Measurements from ENCODE around the gene LRRC3. TPM values are rescaled to one million over a fixed set of nuclear protein-coding genes. Genes with fewer than 3 reads are reported as not detected.

Gene LRRC3
- total and polyA plus RNA-seq, 2 donors (not counting 3 experiments of a cell fraction or from before 2014, with no cell fraction given): 4.8 to 4.9 TPM

DNA sequence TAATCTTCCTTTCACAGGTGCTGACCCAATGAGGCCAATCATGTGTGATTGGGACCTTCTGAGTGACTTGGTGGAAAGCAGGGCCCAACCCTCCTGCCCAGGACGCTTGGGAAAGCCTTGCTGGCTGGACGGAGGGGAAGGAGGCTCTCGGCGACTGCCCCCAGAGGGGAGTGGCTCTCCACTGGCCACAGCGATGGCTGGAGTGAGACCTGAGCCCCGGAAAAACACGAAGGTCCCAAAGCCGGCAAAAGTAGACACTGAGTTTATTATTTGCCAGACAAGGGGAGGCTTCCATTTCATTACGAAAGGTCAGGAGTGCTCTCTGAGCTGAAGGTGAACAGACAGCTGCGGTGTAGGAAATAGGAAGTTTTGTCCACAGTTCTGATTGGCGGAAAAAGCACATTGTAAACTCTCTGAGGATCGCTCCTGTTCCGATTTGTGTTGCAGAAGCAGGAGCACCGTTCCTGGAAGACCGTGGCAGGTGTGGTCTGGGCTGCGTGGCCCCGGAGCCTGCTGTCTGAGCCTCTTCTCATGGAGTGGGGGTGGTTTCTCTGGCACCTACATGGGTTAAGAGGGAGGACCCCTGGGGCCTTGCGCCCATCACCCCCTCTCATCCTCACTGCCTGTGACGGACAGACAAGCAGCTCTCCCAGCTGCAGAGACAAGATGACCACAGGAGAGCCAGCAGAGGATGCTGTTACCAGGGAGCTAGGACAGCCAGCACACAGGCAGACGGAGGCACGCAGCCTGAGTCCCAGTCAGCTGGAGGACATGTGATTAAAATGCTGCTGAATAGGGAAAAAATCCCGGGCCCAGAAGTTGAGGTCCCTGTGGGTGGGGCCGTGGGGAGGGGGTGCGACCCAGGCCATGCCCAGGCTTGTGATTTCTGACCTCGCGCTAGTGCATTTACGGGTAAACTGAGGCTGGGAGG lies 43.2 kb downstream of the LRRC3 start:
- DNase-seq (ENCODE audit: low read depth, low spot score): no peak
- no peaks in the 10 kb centered on the region for H3K79me2 ChIP-seq (ENCODE audit: control insufficient read depth, insufficient read depth, low read length)
- H3K4me1 ChIP-seq (ENCODE audit: control insufficient read depth, extremely low read depth, insufficient read depth, low read length): no peaks in the 10 kb centered on the region
- no peak overlapping the region for H3K4me3 ChIP-seq (replicated peaks in 1 of 3; ENCODE audit: insufficient read depth in 1 of 3, low read depth in 1 of 3, low read length in 3 of 3)
- H3K9me3 ChIP-seq (replicated peaks; ENCODE audit: control insufficient read depth, insufficient read depth, low read length): no peaks in the 10 kb centered on the region
- H3K27ac ChIP-seq (ENCODE audit: insufficient read depth, low read depth, low read length): no peak overlapping the region
- intact Hi-C loops (cut with micrococcal nuclease) (no loop called here), dilution Hi-C loops (cut with MboI; ENCODE audit: extremely low pct_ligation_motif_present, low sequenced_read_pairs) (no loop called here)
- POLR2A ChIA-PET: no interaction called here
- no peaks in the 10 kb centered on the region for H3K36me3 ChIP-seq (ENCODE audit: control insufficient read depth in 2 of 2, extremely low read depth in 1 of 2, insufficient read depth in 2 of 2, low read length in 2 of 2)
- H3K4me2 ChIP-seq (ENCODE audit: insufficient read depth, low read length): no peak overlapping the region
- H4K20me1 ChIP-seq (replicated peaks; ENCODE audit: control insufficient read depth, extremely low read depth, insufficient read depth, low read length): no peaks in the 10 kb centered on the region
- no peaks in the 10 kb centered on the region for H3K9me1 ChIP-seq (replicated peaks; ENCODE audit: control insufficient read depth, extremely low read depth, insufficient read depth, low read length)
- BruUV-seq (replicated peaks): no TSS peak
- peaks cover 2 to 8% of the 10 kb centered on the region in 2 experiments for H3K27me3 ChIP-seq (ENCODE audit: control insufficient read depth in 2 of 2, insufficient read depth in 2 of 2, low read length in 2 of 2)
- no peak for TF ChIP-seq MYC (IDR thresholded peaks at IDR 0.05; ENCODE audit: low read depth, low read length)
- H2AFZ ChIP-seq (ENCODE audit: low read depth, low read length): no peak overlapping the region
- CTCF ChIA-PET: interaction anchor here (1.0 to 1.1 kb wide), 3 partner anchors 8 to 295 kb away, joined by 3 read pairs; no protein-coding TSS in a partner anchor
- no peak for FAIRE-seq
- no peak overlapping the region for H3K9ac ChIP-seq (replicated peaks; ENCODE audit: extremely low read depth, insufficient read depth, low read length)

DNA sequence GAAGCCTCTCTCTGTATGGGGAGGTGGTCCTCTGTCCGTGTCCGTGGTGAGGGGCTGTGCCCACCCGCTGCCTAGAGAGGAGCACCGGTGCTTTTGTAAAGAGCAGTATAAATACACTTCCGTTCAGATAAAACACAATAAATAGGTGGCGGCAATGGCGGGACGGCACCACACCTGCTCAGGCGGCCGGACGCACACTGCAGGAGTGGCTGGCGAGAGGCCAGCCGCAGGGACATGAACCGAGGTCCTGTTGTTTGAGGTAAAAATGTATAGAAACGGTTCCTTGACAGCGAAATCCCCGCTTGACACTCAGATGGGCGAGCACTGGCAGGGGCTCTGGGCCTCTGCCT lies 43.9 kb downstream of the LRRC3 start:
- H3K4me1 ChIP-seq (ENCODE audit: control insufficient read depth, extremely low read depth, insufficient read depth, low read length): no peaks in the 10 kb centered on the region
- no peak overlapping the region for H3K9ac ChIP-seq (replicated peaks; ENCODE audit: extremely low read depth, insufficient read depth, low read length)
- intact Hi-C loops (cut with micrococcal nuclease): no loop called here
- no peak overlapping the region for H3K4me2 ChIP-seq (ENCODE audit: insufficient read depth, low read length)
- no peaks in the 10 kb centered on the region for H3K36me3 ChIP-seq (ENCODE audit: control insufficient read depth in 2 of 2, extremely low read depth in 1 of 2, insufficient read depth in 2 of 2, low read length in 2 of 2)
- ChIA-PET CTCF (interaction anchor here (1.0 to 1.1 kb wide), 2 partner anchors 9 to 294 kb away, joined by 3 read pairs; no protein-coding TSS in a partner anchor), POLR2A (no interaction called here)
- TF ChIP-seq POLR2AphosphoS5 (IDR thresholded peaks at IDR 0.05; ENCODE audit: insufficient read depth, low read depth, low read length) (no peak), EZH2 (IDR thresholded peaks at IDR 0.05; ENCODE audit: borderline replicate concordance, low read depth, low read length, severe bottlenecking) (no peak), FOS (IDR thresholded peaks at IDR 0.05; ENCODE audit: borderline replicate concordance, insufficient read depth, low read length) (no peak), POLR2A (IDR thresholded peaks at IDR 0.05; ENCODE audit: low read depth, low read length) (no peak), JUN (IDR thresholded peaks at IDR 0.05; ENCODE audit: borderline replicate concordance, insufficient read depth, insufficient read length, low read depth) (no peak), MYC (IDR thresholded peaks at IDR 0.05; ENCODE audit: low read depth, low read length) (no peak), GATA2 (IDR thresholded peaks at IDR 0.05; ENCODE audit: insufficient read depth, insufficient read length, low read depth, low read length) (no peak)
- TF ChIP-seq, protein P1, sequence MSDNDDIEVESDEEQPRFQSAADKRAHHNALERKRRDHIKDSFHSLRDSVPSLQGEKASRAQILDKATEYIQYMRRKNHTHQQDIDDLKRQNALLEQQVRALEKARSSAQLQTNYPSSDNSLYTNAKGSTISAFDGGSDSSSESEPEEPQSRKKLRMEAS (IDR thresholded peaks at IDR 0.05; ENCODE audit: insufficient read depth, insufficient read length): no peak
- TF ChIP-seq, protein P2, sequence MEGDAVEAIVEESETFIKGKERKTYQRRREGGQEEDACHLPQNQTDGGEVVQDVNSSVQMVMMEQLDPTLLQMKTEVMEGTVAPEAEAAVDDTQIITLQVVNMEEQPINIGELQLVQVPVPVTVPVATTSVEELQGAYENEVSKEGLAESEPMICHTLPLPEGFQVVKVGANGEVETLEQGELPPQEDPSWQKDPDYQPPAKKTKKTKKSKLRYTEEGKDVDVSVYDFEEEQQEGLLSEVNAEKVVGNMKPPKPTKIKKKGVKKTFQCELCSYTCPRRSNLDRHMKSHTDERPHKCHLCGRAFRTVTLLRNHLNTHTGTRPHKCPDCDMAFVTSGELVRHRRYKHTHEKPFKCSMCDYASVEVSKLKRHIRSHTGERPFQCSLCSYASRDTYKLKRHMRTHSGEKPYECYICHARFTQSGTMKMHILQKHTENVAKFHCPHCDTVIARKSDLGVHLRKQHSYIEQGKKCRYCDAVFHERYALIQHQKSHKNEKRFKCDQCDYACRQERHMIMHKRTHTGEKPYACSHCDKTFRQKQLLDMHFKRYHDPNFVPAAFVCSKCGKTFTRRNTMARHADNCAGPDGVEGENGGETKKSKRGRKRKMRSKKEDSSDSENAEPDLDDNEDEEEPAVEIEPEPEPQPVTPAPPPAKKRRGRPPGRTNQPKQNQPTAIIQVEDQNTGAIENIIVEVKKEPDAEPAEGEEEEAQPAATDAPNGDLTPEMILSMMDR (IDR thresholded peaks at IDR 0.05; ENCODE audit: extremely low read depth in 1 of 2, insufficient read depth in 1 of 2, low read depth in 1 of 2, low read length in 2 of 2): no peak
- H2AFZ ChIP-seq (ENCODE audit: low read depth, low read length): no peak overlapping the region
- FAIRE-seq: no peak
- DNase-seq (ENCODE audit: low read depth, low spot score): no peak
- no TSS peak for BruUV-seq (replicated peaks)
- H3K79me2 ChIP-seq (ENCODE audit: control insufficient read depth, insufficient read depth, low read length): no peaks in the 10 kb centered on the region
- H3K27me3 ChIP-seq (ENCODE audit: control insufficient read depth in 2 of 2, insufficient read depth in 2 of 2, low read length in 2 of 2): peaks cover 2 to 8% of the 10 kb centered on the region in 2 experiments
- dilution Hi-C loops (cut with MboI; ENCODE audit: extremely low pct_ligation_motif_present, low sequenced_read_pairs): no loop called here
- H3K27ac ChIP-seq (ENCODE audit: insufficient read depth, low read depth, low read length): no peak overlapping the region
- H3K9me1 ChIP-seq (replicated peaks; ENCODE audit: control insufficient read depth, extremely low read depth, insufficient read depth, low read length): no peaks in the 10 kb centered on the region
- H3K4me3 ChIP-seq (replicated peaks in 1 of 3; ENCODE audit: insufficient read depth in 1 of 3, low read depth in 1 of 3, low read length in 3 of 3): no peak overlapping the region
- no peaks in the 10 kb centered on the region for H4K20me1 ChIP-seq (replicated peaks; ENCODE audit: control insufficient read depth, extremely low read depth, insufficient read depth, low read length)
- H3K9me3 ChIP-seq (replicated peaks; ENCODE audit: control insufficient read depth, insufficient read depth, low read length): no peaks in the 10 kb centered on the region

All from endothelial cell of umbilical vein (primary cell).